ENCODE results near the gene PAMR1.
"Not testable (repeated sequence)": the region's sequence is repeated elsewhere in the genome, so short reads cannot be mapped to it uniquely, and the experiment has no call there.

The PAMR1 gene

GRCh38 chr11:35549787-35550186, 24.4 kb upstream of the PAMR1 start:
- H3K27ac Mint-ChIP-seq: peak overlapping the region; percentile 65 to 77 (median 71)
- H3K4me3 Mint-ChIP-seq: peak overlapping the region in 1 of 3 experiments; percentile 38
- H3K9me3 Mint-ChIP-seq: no peaks in the 10 kb centered on the region
- no peak for TF ChIP-seq CTCF (IDR thresholded peaks at IDR 0.05; ENCODE audit: unreplicated experiment in 3 of 3)
- H3K36me3 Mint-ChIP-seq (ENCODE audit: low read depth): no peaks in the 10 kb centered on the region
- H3K27me3 Mint-ChIP-seq (ENCODE audit: low read depth): peaks cover 3% of the 10 kb centered on the region
- H3K4me1 Mint-ChIP-seq: peaks cover 78% of the 10 kb centered on the region

- no peak for TF ChIP-seq CTCF (IDR thresholded peaks at IDR 0.05; ENCODE audit: unreplicated experiment in 3 of 3)
- Mint-ChIP-seq H3K27me3 (ENCODE audit: low read depth) (peaks cover 3% of the 10 kb centered on the region), H3K4me3 (peak overlapping the region in 1 of 3 experiments; percentile 30), H3K36me3 (ENCODE audit: low read depth) (no peaks in the 10 kb centered on the region), H3K9me3 (no peaks in the 10 kb centered on the region), H3K4me1 (peaks cover 71% of the 10 kb centered on the region), H3K27ac (peak overlapping the region in 2 of 3 experiments; percentile 70 to 71)
These were observed 23.6 kb upstream of the PAMR1 start for GRCh38 chr11:35548925-35549561.

DNA sequence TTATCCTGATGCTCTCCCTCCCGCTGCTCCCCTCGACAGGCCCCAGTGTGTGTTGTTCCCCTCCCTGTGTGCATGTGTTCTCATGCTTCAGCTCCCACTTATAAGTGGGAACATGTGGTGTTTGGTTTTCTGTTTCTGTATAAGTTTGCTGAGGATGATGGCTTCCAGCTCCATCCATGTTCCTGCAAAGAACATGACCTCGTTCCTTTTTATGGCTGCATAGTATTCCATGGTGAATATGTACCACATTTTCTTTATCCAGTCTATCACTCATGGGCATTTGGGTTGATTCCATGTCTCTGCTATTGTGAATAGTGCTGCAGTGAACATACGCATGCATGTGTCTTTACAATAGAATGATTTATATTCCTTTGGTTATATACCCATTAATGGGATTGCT, 22.6 kb upstream of the PAMR1 start:
- peaks cover 68% of the 10 kb centered on the region for H3K4me1 Mint-ChIP-seq
- not testable (repeated sequence) for H3K36me3 Mint-ChIP-seq (ENCODE audit: low read depth); H3K27me3 Mint-ChIP-seq (ENCODE audit: low read depth); H3K4me3 Mint-ChIP-seq; H3K9me3 Mint-ChIP-seq
- H3K27ac Mint-ChIP-seq: peak overlapping the region in 2 of 3 experiments; percentile 71 to 75

- peak overlapping the region; percentile 58 to 77 (median 71) for H3K27ac Mint-ChIP-seq
- no peaks in the 10 kb centered on the region for H3K36me3 Mint-ChIP-seq (ENCODE audit: low read depth)
- peaks cover 3% of the 10 kb centered on the region for H3K27me3 Mint-ChIP-seq (ENCODE audit: low read depth)
- peaks cover 68% of the 10 kb centered on the region for H3K4me1 Mint-ChIP-seq
- no peak for TF ChIP-seq CTCF (IDR thresholded peaks at IDR 0.05; ENCODE audit: unreplicated experiment in 3 of 3)
- H3K9me3 Mint-ChIP-seq: no peaks in the 10 kb centered on the region
- H3K4me3 Mint-ChIP-seq: no peak overlapping the region
These were observed 20.9 kb upstream of the PAMR1 start for GRCh38 chr11:35546317-35546716.

- Mint-ChIP-seq H3K27me3 (ENCODE audit: low read depth) (peaks cover 3% of the 10 kb centered on the region), H3K36me3 (ENCODE audit: low read depth) (no peaks in the 10 kb centered on the region), H3K4me1 (peaks cover 72% of the 10 kb centered on the region), H3K4me3 (no peak overlapping the region), H3K27ac (peak overlapping the region; percentile 58 to 77 (median 71)), H3K9me3 (no peaks in the 10 kb centered on the region)
- TF ChIP-seq CTCF (IDR thresholded peaks at IDR 0.05; ENCODE audit: unreplicated experiment in 3 of 3): no peak
These were observed 20.1 kb upstream of the PAMR1 start for GRCh38 chr11:35545391-35546003.

- H3K4me1 Mint-ChIP-seq: peaks cover 72% of the 10 kb centered on the region
- H3K9me3 Mint-ChIP-seq: no peaks in the 10 kb centered on the region
- TF ChIP-seq CTCF (IDR thresholded peaks at IDR 0.05; ENCODE audit: unreplicated experiment in 3 of 3): no peak
- H3K36me3 Mint-ChIP-seq (ENCODE audit: low read depth): no peaks in the 10 kb centered on the region
- no peak overlapping the region for H3K4me3 Mint-ChIP-seq
- no peaks in the 10 kb centered on the region for H3K27me3 Mint-ChIP-seq (ENCODE audit: low read depth)
- H3K27ac Mint-ChIP-seq: peak overlapping the region; percentile 59 to 79 (median 74)
These were observed 18.1 kb upstream of the PAMR1 start for GRCh38 chr11:35543481-35543880.
